Stomach (tissue), 4 donors: ENCODE measurements around the gene OR8U1.

Experiments
- CTCF ChIP-seq, 7 experiments: fragments of 450-650 bp in 4 of 7; fragments of 200-600 bp in 3 of 7; sonication (generic) in 3 of 7; IDR thresholded peaks; one replicate each; pipeline ENCODE4 v1.5.1; 2016 to 2019; ENCODE audit warnings: antibody characterized with exemption in 7 of 7, control low read depth in 2 of 7, mild to moderate bottlenecking in 1 of 7
- EP300 ChIP-seq: sonication (generic); formaldehyde crosslinking; IDR thresholded peaks from one replicate; pipeline ENCODE4 v1.6.1; 2017; ENCODE audit warnings: antibody characterized with exemption
- POLR2A ChIP-seq, 4 donors: fragments of 450-650 bp; IDR thresholded peaks; one replicate each; pipeline ENCODE4 v1.6.1; 2016; ENCODE audit warnings: antibody characterized with exemption in 4 of 4, control low read depth in 2 of 4, mild to moderate bottlenecking in 1 of 4, moderate library complexity in 1 of 4
- POLR2AphosphoS5 ChIP-seq, 3 donors: sonication (generic); formaldehyde crosslinking; IDR thresholded peaks; one replicate each; pipeline ENCODE4 v1.6.1; 2016; ENCODE audit warnings: antibody characterized with exemption in 3 of 3

DNA sequence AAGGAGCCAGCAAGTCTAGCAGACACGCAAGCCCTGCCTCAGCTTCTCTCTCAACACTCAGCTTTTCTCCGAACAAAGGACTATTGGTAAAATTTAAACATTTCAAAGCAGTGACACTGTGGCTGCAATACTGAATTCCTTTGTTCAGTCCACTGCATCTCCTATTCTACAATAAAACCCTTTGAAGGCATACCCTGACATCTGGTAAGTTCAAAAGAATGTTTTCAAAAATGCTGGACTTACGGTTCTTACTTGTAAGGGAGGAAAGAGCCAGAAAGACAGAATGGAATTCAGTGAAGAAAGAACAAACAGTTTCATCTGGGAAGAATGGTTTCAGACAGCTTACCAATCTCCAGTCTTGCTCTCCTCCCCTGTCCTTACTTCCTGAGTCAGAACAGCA lies 42.3 kb upstream of the OR8U1 start:
- no peak for TF ChIP-seq POLR2AphosphoS5 (IDR thresholded peaks at IDR 0.05)
- TF ChIP-seq CTCF (IDR thresholded peaks at IDR 0.05) = no peak
- no peak for TF ChIP-seq POLR2A (IDR thresholded peaks at IDR 0.05)
- no peak for TF ChIP-seq EP300
